NT2/D1 (cell line): Measurements from ENCODE around the gene PTPN14.

Experiments
- DNase-seq: peaks from one replicate; pipeline ENCODE4 v3.0.0-alpha.2; 2011; ENCODE audit warnings: low read depth, low spot score
- H3K27me3 ChIP-seq: 2 replicates; pipeline ENCODE4 v1.6.0; 2011; ENCODE audit warnings: mild to moderate bottlenecking; ENCODE audit not compliant: insufficient read length, insufficient read depth
- H3K36me3 ChIP-seq: 2 replicates; pipeline ENCODE4 v1.6.1; 2011; ENCODE audit warnings: mild to moderate bottlenecking, low read length, mixed read lengths; ENCODE audit not compliant: insufficient read depth, insufficient read length
- H3K4me1 ChIP-seq: 2 replicates; pipeline ENCODE4 v1.5.1; 2011; ENCODE audit not compliant: insufficient read depth, insufficient read length
- H3K4me3 ChIP-seq: 2 replicates; pipeline ENCODE4 v1.5.1; 2011; ENCODE audit warnings: low read depth; ENCODE audit not compliant: insufficient read length
- H3K9ac ChIP-seq: 2 replicates; pipeline ENCODE4 v1.6.0; 2011; ENCODE audit warnings: low read depth; ENCODE audit not compliant: insufficient read length
- H3K9me3 ChIP-seq: 2 replicates; pipeline ENCODE4 v1.5.1; 2011; ENCODE audit warnings: mild to moderate bottlenecking, low read length; ENCODE audit not compliant: insufficient read depth
- SUZ12 ChIP-seq: IDR thresholded peaks from 2 replicates; pipeline ENCODE4 v1.6.1; 2011; ENCODE audit not compliant: insufficient read length, insufficient read depth; ENCODE audit errors: extremely low read depth
- YY1 ChIP-seq: IDR thresholded peaks from 2 replicates; pipeline ENCODE4 v1.6.1; 2011; ENCODE audit not compliant: insufficient read length, insufficient read depth
- ZNF274 ChIP-seq: IDR thresholded peaks from 2 replicates; pipeline ENCODE4 v1.6.1; 2011; ENCODE audit warnings: mild to moderate bottlenecking, low read depth, low read length

Gene PTPN14

DNA sequence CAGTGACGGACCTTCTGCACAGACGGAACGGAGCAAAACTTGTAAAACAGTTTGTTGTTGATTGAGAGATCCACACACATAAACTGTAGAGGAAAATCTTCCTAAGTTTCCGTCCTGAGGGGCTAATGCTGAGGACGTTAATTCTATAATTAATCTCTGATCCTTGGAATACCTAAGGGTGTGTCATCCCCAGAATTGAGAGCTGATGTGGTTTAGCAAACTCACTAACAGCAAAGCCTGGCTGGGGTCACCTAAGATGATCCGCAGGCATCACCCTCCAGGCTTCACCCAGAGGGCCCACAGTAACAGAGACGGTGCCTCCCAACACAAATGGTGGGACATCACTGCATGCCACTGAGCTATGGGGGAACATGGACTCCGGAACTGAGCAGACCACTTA lies 172.9 kb downstream of the PTPN14 start:
- no peak for TF ChIP-seq ZNF274
- TF ChIP-seq YY1, result no peak
- no peak for TF ChIP-seq SUZ12
- Histone ChIP-seq H3K9me3 (no peaks in the 10 kb centered on the region), H3K4me1 (peaks cover 7% of the 10 kb centered on the region), H3K27me3 (no peaks in the 10 kb centered on the region), H3K4me3 (no peak overlapping the region), H3K36me3 (peaks cover 85% of the 10 kb centered on the region), H3K9ac (no peak overlapping the region)
- no peak for DNase-seq

DNA sequence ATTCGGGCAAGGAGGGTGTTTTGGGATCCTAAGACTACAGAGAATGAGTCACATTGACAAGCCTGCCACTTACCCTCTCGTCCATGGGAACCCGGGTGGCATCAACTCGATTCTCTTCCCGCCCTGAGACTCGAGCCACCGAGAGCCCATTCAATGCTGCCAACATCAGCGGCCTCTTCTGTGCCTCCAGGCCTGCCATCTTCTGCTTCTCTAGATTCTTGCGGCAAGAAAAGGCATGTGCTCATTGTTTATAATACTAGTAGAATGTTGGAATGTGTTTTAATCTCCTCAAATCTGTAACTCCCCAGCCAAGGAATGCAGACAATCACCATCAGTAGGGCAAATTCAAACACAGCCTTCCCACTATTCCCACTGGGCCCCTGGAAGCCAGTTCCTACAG lies 173.5 kb downstream of the PTPN14 start:
- Histone ChIP-seq H3K4me3 (no peak overlapping the region), H3K9me3 (no peaks in the 10 kb centered on the region), H3K9ac (no peak overlapping the region), H3K4me1 (peaks cover 7% of the 10 kb centered on the region), H3K36me3 (peaks cover 85% of the 10 kb centered on the region), H3K27me3 (no peaks in the 10 kb centered on the region)
- TF ChIP-seq SUZ12, result no peak
- TF ChIP-seq ZNF274, result no peak
- no peak for TF ChIP-seq YY1
- DNase-seq, result no peak

DNA sequence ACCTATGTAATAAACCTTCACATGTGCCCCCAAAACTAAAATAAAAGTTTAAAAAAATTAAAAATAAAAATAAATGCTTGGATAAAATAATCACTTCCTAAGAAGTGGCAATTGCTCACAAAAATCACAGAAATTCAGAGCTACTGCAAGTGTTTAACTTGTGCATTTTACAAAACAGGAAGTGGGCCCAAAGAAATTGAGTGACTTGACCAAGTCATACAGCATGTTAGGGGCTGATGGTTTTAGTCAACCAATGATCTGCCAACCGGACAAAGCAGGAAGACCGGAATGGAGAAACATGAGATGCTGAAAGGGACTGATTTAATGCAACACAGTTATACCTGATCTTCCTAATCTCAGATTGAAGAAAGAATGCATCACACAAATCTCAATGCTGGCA lies 173.9 kb downstream of the PTPN14 start:
- Histone ChIP-seq H3K9me3 (no peaks in the 10 kb centered on the region), H3K27me3 (no peaks in the 10 kb centered on the region), H3K4me3 (no peak overlapping the region), H3K9ac (no peak overlapping the region), H3K36me3 (peaks cover 85% of the 10 kb centered on the region), H3K4me1 (peaks cover 7% of the 10 kb centered on the region)
- TF ChIP-seq SUZ12 (no peak), YY1 (no peak), ZNF274 (no peak)
- no peak for DNase-seq

DNA sequence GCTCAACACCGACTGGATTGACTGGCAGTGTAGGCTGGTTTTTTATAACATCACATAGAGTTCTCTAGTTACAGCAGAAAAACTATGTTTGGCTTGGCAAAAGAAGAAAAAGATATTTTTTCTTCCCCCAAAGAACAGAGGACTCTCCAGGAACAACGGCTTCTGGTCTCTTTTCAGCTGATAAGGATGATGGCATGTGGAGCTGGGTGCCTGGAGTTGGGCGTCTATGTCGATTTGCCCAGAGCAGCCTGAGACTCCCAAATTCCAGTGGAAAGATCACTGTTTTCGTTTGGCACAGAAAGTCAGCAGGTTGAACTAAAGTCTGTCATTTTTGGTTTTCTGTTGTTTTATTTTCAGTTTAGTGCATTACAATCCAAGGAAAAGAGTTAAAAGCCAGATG lies 179.3 kb downstream of the PTPN14 start:
- no peaks in the 10 kb centered on the region for H3K27me3 ChIP-seq
- no peak overlapping the region for H3K4me3 ChIP-seq
- DNase-seq, result no peak
- TF ChIP-seq ZNF274 (no peak), YY1 (no peak), SUZ12 (no peak)
- H3K9ac ChIP-seq, result no peak overlapping the region
- H3K36me3 ChIP-seq, result peaks cover 91% of the 10 kb centered on the region
- no peaks in the 10 kb centered on the region for H3K9me3 ChIP-seq
- no peaks in the 10 kb centered on the region for H3K4me1 ChIP-seq

DNA sequence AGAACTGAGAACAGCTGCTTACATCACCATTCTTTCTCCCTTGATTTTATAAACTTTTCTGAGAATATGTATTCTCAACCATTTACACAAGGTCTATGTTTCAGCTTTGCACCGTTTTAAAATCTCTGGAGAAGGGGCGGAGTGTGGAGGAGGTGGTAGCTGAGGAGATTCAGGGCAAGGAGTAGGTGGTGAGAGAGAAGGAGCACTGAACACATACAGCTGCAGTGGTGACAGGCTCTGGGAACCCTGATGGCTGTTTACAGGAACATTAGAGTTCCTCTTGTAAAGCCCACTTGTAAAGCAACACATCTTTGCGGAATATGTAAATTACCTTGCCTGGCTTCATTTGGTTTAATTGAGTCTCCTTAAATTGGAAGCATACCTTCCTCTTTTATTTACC lies 180.8 kb downstream of the PTPN14 start:
- no peak overlapping the region for H3K9ac ChIP-seq
- H3K27me3 ChIP-seq, result no peaks in the 10 kb centered on the region
- H3K9me3 ChIP-seq, result no peaks in the 10 kb centered on the region
- no peak for DNase-seq
- no peak overlapping the region for H3K4me3 ChIP-seq
- H3K36me3 ChIP-seq, result peaks cover 84% of the 10 kb centered on the region
- H3K4me1 ChIP-seq, result no peaks in the 10 kb centered on the region
- TF ChIP-seq YY1 (no peak), ZNF274 (no peak), SUZ12 (no peak)

DNA sequence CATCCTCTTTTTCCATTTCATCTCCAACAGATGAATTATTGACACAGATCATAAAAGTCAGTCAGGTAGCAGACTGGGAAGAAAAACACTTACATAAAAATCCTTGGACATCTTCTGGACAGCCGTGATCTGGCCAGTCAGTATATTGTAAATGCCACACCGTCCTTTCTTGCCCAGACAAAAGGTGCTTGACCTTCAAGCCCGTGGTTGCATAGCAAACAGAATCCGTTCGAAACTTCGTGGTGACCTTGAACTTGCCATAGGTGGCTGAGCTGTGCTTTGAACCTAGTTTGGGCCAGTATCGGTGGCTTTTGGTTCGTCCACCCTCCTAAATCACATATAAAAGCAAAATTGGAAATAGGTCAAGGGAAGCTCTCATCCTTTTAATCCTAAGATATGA lies 182.0 kb downstream of the PTPN14 start:
- DNase-seq, result no peak
- Histone ChIP-seq H3K4me1 (no peaks in the 10 kb centered on the region), H3K4me3 (no peak overlapping the region), H3K9me3 (no peaks in the 10 kb centered on the region), H3K27me3 (no peaks in the 10 kb centered on the region), H3K9ac (no peak overlapping the region), H3K36me3 (peaks cover 82% of the 10 kb centered on the region)
- no peak for TF ChIP-seq SUZ12
- TF ChIP-seq ZNF274, result no peak
- no peak for TF ChIP-seq YY1

DNA sequence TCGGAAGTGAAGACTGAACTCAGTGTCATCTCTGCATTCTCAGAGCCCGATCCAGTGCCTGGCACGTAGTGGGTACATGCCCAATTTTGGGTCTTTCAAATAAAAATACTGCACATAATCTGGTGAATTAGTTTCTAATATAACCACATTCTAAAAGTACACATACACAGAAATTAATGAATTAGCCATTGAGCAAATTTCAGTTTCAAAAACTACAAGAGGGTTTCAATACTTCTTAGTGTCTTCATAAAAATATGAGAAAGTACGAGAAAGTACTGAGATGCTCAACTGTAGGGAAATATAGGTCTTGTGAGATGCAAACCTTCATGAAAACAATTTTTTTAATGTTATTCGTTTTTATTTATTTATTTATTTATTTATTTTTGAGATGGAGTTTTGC lies 183.6 kb downstream of the PTPN14 start:
- Histone ChIP-seq H3K4me1 (no peaks in the 10 kb centered on the region), H3K36me3 (peaks cover 82% of the 10 kb centered on the region), H3K4me3 (no peak overlapping the region), H3K9ac (no peak overlapping the region), H3K27me3 (no peaks in the 10 kb centered on the region), H3K9me3 (no peaks in the 10 kb centered on the region)
- no peak for DNase-seq
- TF ChIP-seq YY1 (no peak), ZNF274 (no peak), SUZ12 (no peak)
